Keratinocyte (primary cell): Measurements from ENCODE around the gene KIF27. TPM values are rescaled to one million over a fixed set of nuclear protein-coding genes. Genes with fewer than 3 reads are reported as not detected.

Source experiments
- DNase-seq: peaks from one replicate; pipeline ENCODE4 v3.0.0-alpha.2; 2011; ENCODE audit warnings: low read depth, missing footprints, low spot score
- FAIRE-seq: peaks from 2 replicates; lab custom pipeline; 2011; peaks lifted over from hg19 to GRCh38; lab: Jason Lieb, UNC
- H2AFZ ChIP-seq: 2 replicates; pipeline ENCODE4 v1.6.0; 2012; ENCODE audit warnings: low read length, control low read depth, inconsistent platforms; ENCODE audit not compliant: control insufficient read depth
- H3K27ac ChIP-seq: 2 replicates; pipeline ENCODE4 v1.5.1; 2011; ENCODE audit warnings: low read length; ENCODE audit not compliant: control insufficient read depth, insufficient read depth
- H3K27me3 ChIP-seq: 3 replicates; pipeline ENCODE4 v1.6.0; 2011; ENCODE audit warnings: low read length; ENCODE audit not compliant: control insufficient read depth, insufficient read depth; ENCODE audit errors: extremely low read depth
- H3K36me3 ChIP-seq, 2 experiments: 2 replicates in 1 of 2; 3 replicates in 1 of 2; pipeline ENCODE4 v1.5.1; 2011; ENCODE audit warnings: low read length in 2 of 2, mild to moderate bottlenecking in 1 of 2; ENCODE audit not compliant: control insufficient read depth in 2 of 2, insufficient read depth in 2 of 2; ENCODE audit errors: extremely low read depth in 1 of 2
- H3K4me1 ChIP-seq: 3 replicates; pipeline ENCODE4 v1.5.1; 2011; ENCODE audit warnings: low read length; ENCODE audit not compliant: control insufficient read depth, insufficient read depth; ENCODE audit errors: extremely low read depth
- H3K4me2 ChIP-seq: 3 replicates; pipeline ENCODE4 v1.6.0; 2011; ENCODE audit warnings: low read depth, low read length; ENCODE audit not compliant: control insufficient read depth, insufficient read depth; ENCODE audit errors: extremely low read depth
- H3K4me3 ChIP-seq, 3 experiments: fragments of 200-600 bp in 1 of 3; sonication (generic) in 1 of 3; 2 replicates in 2 of 3; 3 replicates in 1 of 3; pipeline ENCODE4 v1.5.1; 2011 to 2016; ENCODE audit warnings: low read length in 3 of 3, mild to moderate bottlenecking in 3 of 3, control low read depth in 2 of 3, inconsistent platforms in 1 of 3, low read depth in 1 of 3, mixed read lengths in 1 of 3, mixed run types in 1 of 3, moderate library complexity in 1 of 3; ENCODE audit not compliant: control insufficient read depth in 2 of 3, insufficient read depth in 2 of 3; ENCODE audit errors: extremely low read depth in 1 of 3
- H3K79me2 ChIP-seq: 2 replicates; pipeline ENCODE4 v1.6.0; 2012; ENCODE audit warnings: low read length; ENCODE audit not compliant: control insufficient read depth, insufficient read depth
- H3K9ac ChIP-seq: 3 replicates; pipeline ENCODE4 v1.6.0; 2011; ENCODE audit warnings: low read length; ENCODE audit not compliant: control insufficient read depth, insufficient read depth; ENCODE audit errors: extremely low read depth
- H3K9me1 ChIP-seq: 3 replicates; pipeline ENCODE4 v1.6.0; 2011; ENCODE audit warnings: low read length; ENCODE audit not compliant: control insufficient read depth, insufficient read depth; ENCODE audit errors: extremely low read depth
- H3K9me3 ChIP-seq: 2 replicates; pipeline ENCODE4 v1.5.1; 2012; ENCODE audit warnings: low read depth, low read length; ENCODE audit not compliant: control insufficient read depth
- H4K20me1 ChIP-seq: 3 replicates; pipeline ENCODE4 v1.6.0; 2011; ENCODE audit warnings: low read length; ENCODE audit not compliant: control insufficient read depth, insufficient read depth; ENCODE audit errors: extremely low read depth
- CTCF ChIP-seq, 3 experiments: IDR thresholded peaks in 1 of 3; conservative IDR thresholded peaks in 1 of 3; optimal IDR thresholded peaks in 1 of 3; 2 replicates in 2 of 3; 3 replicates in 1 of 3; pipeline versions ENCODE3 to v1.5.1; 2011; ENCODE audit warnings: low read length in 3 of 3, mild to moderate bottlenecking in 3 of 3, moderate library complexity in 2 of 3, control low read depth in 1 of 3, inconsistent platforms in 1 of 3; ENCODE audit not compliant: insufficient read depth in 2 of 3; ENCODE audit errors: extremely low read depth in 1 of 3
- EZH2 ChIP-seq: IDR thresholded peaks from one replicate; pipeline ENCODE4 v1.6.1; 2012; ENCODE audit warnings: inconsistent platforms, mild to moderate bottlenecking, low read length, moderate library complexity
- dilution Hi-C: fragments of 300-500 bp; cut with MboI; formaldehyde crosslinking; loops from one replicate; pipeline ENCODE4 v1.7.0; 2020; ENCODE audit warnings: low sequenced_read_pairs; ENCODE audit not compliant: extremely low pct_ligation_motif_present
- polyA plus RNA-seq, 5 experiments: library from polyadenylated mRNA; depleted of rRNA in 3 of 5; stranded (reverse) in 3 of 5; stranded (forward) in 1 of 5; unstranded in 1 of 5; fragments of >200 nt; gene quantifications; 1 replicate in 1 of 5; 2 replicates in 3 of 5; 3 replicates in 1 of 5; pipeline versions ENCODE4 v1.2.1 to v1.2.3, GENCODE V29; 2011 to 2012; ENCODE audit warnings: missing spikeins in 2 of 5, low read depth in 1 of 5, low replicate concordance in 1 of 5

Gene KIF27
- polyA plus RNA-seq, 1 donor (not counting 4 experiments of a cell fraction or from before 2014, with no cell fraction given) = 2.2 TPM

GRCh38 chr9:83932851-83933250 lies 11.6 kb upstream of the KIF27 start:
- H3K36me3 ChIP-seq = no peaks in the 10 kb centered on the region
- H4K20me1 ChIP-seq = no peaks in the 10 kb centered on the region
- TF ChIP-seq CTCF (optimal IDR thresholded peaks at IDR 0.05 in 1 of 3, IDR thresholded peaks at IDR 0.05 in 1 of 3, conservative IDR thresholded peaks at IDR 0.05 in 1 of 3; ENCODE audit: extremely low read depth in 1 of 3, insufficient read depth in 2 of 3, low read length in 3 of 3) = no peak
- no peak for TF ChIP-seq EZH2
- no peak overlapping the region for H3K4me3 ChIP-seq
- DNase-seq (no peak), FAIRE-seq (no peak)
- peaks cover 30% of the 10 kb centered on the region for H3K4me1 ChIP-seq
- no peak overlapping the region for H2AFZ ChIP-seq
- H3K79me2 ChIP-seq = no peaks in the 10 kb centered on the region
- no peaks in the 10 kb centered on the region for H3K9me3 ChIP-seq
- dilution Hi-C loops = no loop called here
- no peak overlapping the region for H3K4me2 ChIP-seq
- no peak overlapping the region for H3K9ac ChIP-seq
- no peaks in the 10 kb centered on the region for H3K27me3 ChIP-seq
- no peaks in the 10 kb centered on the region for H3K9me1 ChIP-seq
- no peak overlapping the region for H3K27ac ChIP-seq

- Histone ChIP-seq H2AFZ (no peak overlapping the region), H3K4me2 (peak overlapping the region; percentile 41), H3K27me3 (no peaks in the 10 kb centered on the region), H4K20me1 (no peaks in the 10 kb centered on the region), H3K4me3 (no peak overlapping the region), H3K9me1 (no peaks in the 10 kb centered on the region), H3K9ac (no peak overlapping the region), H3K9me3 (no peaks in the 10 kb centered on the region), H3K36me3 (no peaks in the 10 kb centered on the region), H3K27ac (no peak overlapping the region), H3K79me2 (no peaks in the 10 kb centered on the region), H3K4me1 (peaks cover 30% of the 10 kb centered on the region)
- DNase-seq = no peak
- dilution Hi-C loops = no loop called here
- no peak for FAIRE-seq
- TF ChIP-seq EZH2 = no peak
- TF ChIP-seq CTCF (optimal IDR thresholded peaks at IDR 0.05 in 1 of 3, IDR thresholded peaks at IDR 0.05 in 1 of 3, conservative IDR thresholded peaks at IDR 0.05 in 1 of 3; ENCODE audit: extremely low read depth in 1 of 3, insufficient read depth in 2 of 3, low read length in 3 of 3) = no peak
Observed at GRCh38 chr9:83932011-83932410, 10.8 kb upstream of the KIF27 start.
